Raji (cell line): Measurements from ENCODE around the gene FCHSD2.

Experiments used
- POLR2A ChIP-seq: IDR thresholded peaks from 2 replicates; pipeline ENCODE4 v1.6.1; 2011; ENCODE audit warnings: low read depth, low read length, control low read depth; ENCODE audit not compliant: insufficient read depth

Gene FCHSD2

DNA sequence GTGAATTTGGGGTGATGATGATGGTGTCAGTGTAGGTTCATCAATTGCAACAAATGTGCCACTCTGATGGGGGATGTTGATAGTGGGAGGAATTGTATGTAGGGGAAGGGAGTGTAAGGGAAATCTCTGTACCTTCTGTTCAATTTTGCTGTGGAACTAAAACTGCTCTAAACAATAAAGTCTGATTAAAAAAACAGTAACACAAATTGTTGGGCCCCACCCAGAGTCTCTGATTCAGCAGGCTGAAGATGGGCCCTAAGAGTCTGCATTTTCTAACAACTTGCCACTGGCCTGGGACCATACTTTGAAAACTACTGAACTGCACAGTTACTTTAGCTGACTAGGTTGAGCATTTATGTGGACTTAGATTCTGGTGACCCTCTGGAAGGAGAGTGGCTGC is 214.7 kb downstream of the FCHSD2 start:
- no peak for TF ChIP-seq POLR2A

- no peak for TF ChIP-seq POLR2A
These were observed 216.0 kb downstream of the FCHSD2 start for GRCh38 chr11:72926076-72926475.

DNA sequence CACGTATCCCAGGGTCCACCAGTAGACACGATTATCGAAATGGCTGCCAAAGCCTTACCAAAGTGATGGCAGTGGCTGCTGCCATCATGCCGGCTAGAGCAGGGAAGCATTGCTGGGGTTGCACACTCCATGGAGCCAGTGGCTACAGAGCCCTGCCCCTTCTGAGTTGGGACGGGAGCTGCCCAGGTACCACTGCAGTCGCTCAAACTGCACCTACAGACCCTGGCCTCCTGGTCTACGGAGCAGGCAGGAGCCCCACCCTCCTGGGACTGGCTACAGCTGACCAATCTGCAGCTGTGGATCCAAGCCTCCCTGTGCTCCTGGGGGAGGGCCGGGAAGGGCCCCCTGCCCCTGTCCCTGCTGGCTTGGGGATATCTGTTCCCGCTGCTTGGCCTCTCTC is 216.5 kb downstream of the FCHSD2 start:
- TF ChIP-seq POLR2A, result no peak

GRCh38 chr11:72924568-72925190 is 217.4 kb downstream of the FCHSD2 start:
- TF ChIP-seq POLR2A, result no peak

GRCh38 chr11:72921028-72921716 is 220.9 kb downstream of the FCHSD2 start:
- no peak for TF ChIP-seq POLR2A

- no peak for TF ChIP-seq POLR2A
These were observed 222.1 kb downstream of the FCHSD2 start for GRCh38 chr11:72920001-72920400.

DNA sequence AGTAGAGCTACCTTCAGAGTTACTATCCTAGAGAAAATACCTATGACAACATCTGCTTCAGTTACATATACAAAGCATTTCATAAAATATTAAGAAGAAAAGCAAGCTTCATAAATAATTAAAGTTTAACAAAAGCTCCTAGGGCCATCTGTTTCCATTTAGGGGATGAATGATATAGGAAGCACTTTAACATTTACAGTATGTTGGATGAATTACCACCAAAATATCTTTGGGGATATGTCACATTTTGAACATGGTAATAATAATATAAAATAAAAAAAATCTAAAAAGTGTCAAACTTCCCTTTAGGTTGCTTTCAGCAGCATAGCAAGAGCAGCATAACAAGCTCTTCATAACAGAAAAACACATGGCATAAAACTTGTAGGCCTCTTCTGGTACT is 223.3 kb downstream of the FCHSD2 start:
- no peak for TF ChIP-seq POLR2A

- TF ChIP-seq POLR2A, result no peak
These were observed 229.9 kb downstream of the FCHSD2 start for GRCh38 chr11:72912253-72912652.

GRCh38 chr11:72908032-72908676 is 234.0 kb downstream of the FCHSD2 start:
- no peak for TF ChIP-seq POLR2A

GRCh38 chr11:72904016-72904415 is 238.1 kb downstream of the FCHSD2 start:
- TF ChIP-seq POLR2A, result no peak

GRCh38 chr11:72901374-72901773 is 240.7 kb downstream of the FCHSD2 start:
- no peak for TF ChIP-seq POLR2A

DNA sequence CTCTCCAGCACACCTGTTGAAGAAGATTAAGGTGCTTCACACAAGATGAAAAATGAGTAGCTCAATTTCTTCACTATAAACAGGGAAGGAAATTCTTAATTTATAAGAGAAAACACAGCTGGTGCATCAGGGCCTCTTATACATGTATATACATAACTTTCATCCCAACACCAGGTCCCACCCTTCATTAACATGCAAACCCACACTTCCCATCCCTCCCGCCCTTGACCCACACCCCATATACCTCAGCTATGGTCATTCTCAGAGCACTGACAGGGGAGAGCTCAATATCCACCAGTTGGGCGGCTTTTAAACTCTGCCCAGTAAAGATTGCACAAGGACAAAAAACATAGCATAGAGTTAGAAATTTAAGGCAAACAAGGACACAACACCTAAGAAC is 242.1 kb downstream of the FCHSD2 start:
- TF ChIP-seq POLR2A, result no peak

GRCh38 chr11:72899238-72899637 is 242.9 kb downstream of the FCHSD2 start:
- no peak for TF ChIP-seq POLR2A

DNA sequence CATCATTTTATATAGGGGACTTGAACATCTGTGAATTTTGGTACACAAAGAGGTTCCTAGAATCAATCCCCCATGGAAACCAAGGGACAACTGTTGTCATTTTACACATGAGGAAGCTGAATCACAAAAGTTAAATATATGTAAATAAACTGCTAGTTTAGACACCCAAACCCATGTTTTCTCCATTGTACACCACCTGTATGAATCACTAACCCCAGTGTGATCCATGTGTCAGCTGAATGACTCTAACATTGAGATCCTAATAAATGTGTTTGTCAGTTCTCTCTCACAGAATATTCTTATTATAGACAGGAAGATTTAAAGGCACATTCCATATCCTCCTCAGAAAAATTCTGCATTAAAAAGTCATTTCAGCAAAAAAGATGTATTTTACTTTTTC is 244.6 kb downstream of the FCHSD2 start:
- no peak for TF ChIP-seq POLR2A

GRCh38 chr11:72896431-72896830 is 245.7 kb downstream of the FCHSD2 start:
- TF ChIP-seq POLR2A, result no peak

- no peak for TF ChIP-seq POLR2A
These were observed 251.2 kb downstream of the FCHSD2 start for GRCh38 chr11:72890881-72891280.
